Endothelial cell (in vitro differentiated cells): ENCODE data around the gene ATG9A. TPM values are rescaled to one million over a fixed set of nuclear protein-coding genes. Genes with fewer than 3 reads are reported as not detected.
A peak's percentile ranks its signal among the peaks of the same experiment; 100 is the strongest.

ENCODE experiments used
- DNase-seq: peaks from one replicate; pipeline ENCODE4 v3.0.0; 2021; ENCODE audit warnings: low spot score
- H3K27ac Mint-ChIP-seq: one replicate; pipeline ENCODE4 v1.8.0; 2021; ENCODE audit warnings: mixed read lengths, inconsistent platforms; ENCODE audit not compliant: unreplicated experiment
- H3K27me3 Mint-ChIP-seq: one replicate; pipeline ENCODE4 v1.8.0; 2021; ENCODE audit warnings: mild to moderate bottlenecking, moderate library complexity, mixed read lengths, inconsistent platforms; ENCODE audit not compliant: unreplicated experiment
- H3K36me3 Mint-ChIP-seq: one replicate; pipeline ENCODE4 v1.8.0; 2021; ENCODE audit warnings: mild to moderate bottlenecking, low read depth, mixed read lengths, inconsistent platforms; ENCODE audit not compliant: unreplicated experiment
- H3K4me1 Mint-ChIP-seq: one replicate; pipeline ENCODE4 v1.8.0; 2021; ENCODE audit warnings: mild to moderate bottlenecking, mixed read lengths, inconsistent platforms; ENCODE audit not compliant: unreplicated experiment
- H3K4me3 Mint-ChIP-seq: one replicate; pipeline ENCODE4 v1.8.0; 2021; ENCODE audit warnings: mild to moderate bottlenecking, mixed read lengths, inconsistent platforms; ENCODE audit not compliant: unreplicated experiment
- H3K9me3 Mint-ChIP-seq: one replicate; pipeline ENCODE4 v1.8.0; 2021; ENCODE audit warnings: mixed read lengths, inconsistent platforms; ENCODE audit not compliant: unreplicated experiment
- CTCF ChIP-seq: fragments of 200-600 bp; sonication (generic); IDR thresholded peaks from one replicate; pipeline ENCODE4 v1.5.0; 2021; ENCODE audit warnings: antibody characterized with exemption; ENCODE audit not compliant: unreplicated experiment
- total RNA-seq: library from RNA; stranded (reverse); fragmentation: NEBNext Ultra II Directional; extraction: Animal tissue kit (Norgen Biotek cat#: 25700); gene quantifications from one replicate; pipeline ENCODE4 v1.2.1, GENCODE V29; 2021; ENCODE audit not compliant: unreplicated experiment

ATG9A gene
- total RNA-seq, 1 donor from 2014 or later: 48.5 TPM

DNA sequence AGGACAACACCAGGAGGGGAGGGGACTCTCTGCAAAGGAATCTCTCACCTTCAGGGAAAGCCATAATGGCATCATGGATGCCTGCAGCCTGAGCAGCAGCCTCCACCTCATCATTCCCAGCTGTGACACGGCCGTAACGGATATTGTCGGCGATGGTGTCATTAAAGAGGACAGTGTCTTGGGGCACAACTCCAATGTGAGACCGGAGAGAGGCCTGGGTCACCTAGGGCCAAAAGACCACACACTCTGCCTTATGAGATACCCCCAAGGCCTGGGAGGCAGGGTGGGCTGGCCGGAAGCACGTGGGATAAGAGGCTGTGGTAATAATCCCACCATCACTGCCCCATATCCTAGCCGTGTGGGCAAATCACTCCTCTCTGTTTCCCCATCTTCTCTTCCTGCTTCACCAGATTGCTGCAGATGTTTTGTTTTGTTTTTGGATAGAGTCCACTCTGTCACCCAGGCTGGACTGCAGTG lies 18.5 kb downstream of the ATG9A start:
- Mint-ChIP-seq H3K4me3 (no peak overlapping the region), H3K27me3 (peaks cover 9% of the 10 kb centered on the region), H3K9me3 (no peaks in the 10 kb centered on the region), H3K27ac (no peak overlapping the region), H3K4me1 (peaks cover 17% of the 10 kb centered on the region), H3K36me3 (peaks cover 14% of the 10 kb centered on the region)
- no peak for DNase-seq
- TF ChIP-seq CTCF: no peak

DNA sequence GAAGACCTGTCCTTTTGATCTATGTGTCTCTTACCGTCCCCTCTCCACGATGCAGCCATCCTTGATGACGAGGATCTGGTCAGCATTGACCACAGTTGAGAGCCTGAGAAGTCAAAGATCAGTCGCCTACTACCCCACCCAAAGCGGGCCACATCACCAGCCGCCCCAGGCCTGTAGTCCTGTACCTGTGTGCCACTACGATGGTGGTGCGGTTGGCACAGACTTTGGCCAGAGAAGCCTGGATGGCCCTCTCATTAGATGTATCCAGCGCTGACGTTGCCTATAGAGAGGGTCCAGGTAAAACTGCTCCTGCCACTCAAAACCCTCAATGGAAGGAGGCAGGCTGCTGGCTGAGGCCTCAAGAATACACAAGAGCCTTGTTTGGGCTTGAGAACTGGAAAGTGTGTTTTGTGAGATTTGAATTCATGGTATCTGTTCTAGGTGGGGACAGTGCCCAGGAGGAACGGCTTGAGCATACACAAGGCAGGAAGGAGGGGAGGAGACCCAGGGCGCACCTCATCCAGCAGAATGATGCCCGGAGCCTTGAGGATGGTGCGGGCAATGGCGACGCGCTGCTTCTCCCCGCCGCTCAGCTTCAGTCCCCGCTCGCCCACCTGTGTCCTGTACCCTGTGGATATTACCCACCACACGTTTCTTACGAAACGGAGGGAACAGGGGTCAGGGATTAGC lies 19.1 kb downstream of the ATG9A start:
- no peak overlapping the region for H3K4me3 Mint-ChIP-seq
- H3K27ac Mint-ChIP-seq: no peak overlapping the region
- no peak for TF ChIP-seq CTCF
- DNase-seq: no peak
- H3K36me3 Mint-ChIP-seq: peaks cover 14% of the 10 kb centered on the region
- no peaks in the 10 kb centered on the region for H3K9me3 Mint-ChIP-seq
- H3K4me1 Mint-ChIP-seq: peaks cover 17% of the 10 kb centered on the region
- peaks cover 9% of the 10 kb centered on the region for H3K27me3 Mint-ChIP-seq

DNA sequence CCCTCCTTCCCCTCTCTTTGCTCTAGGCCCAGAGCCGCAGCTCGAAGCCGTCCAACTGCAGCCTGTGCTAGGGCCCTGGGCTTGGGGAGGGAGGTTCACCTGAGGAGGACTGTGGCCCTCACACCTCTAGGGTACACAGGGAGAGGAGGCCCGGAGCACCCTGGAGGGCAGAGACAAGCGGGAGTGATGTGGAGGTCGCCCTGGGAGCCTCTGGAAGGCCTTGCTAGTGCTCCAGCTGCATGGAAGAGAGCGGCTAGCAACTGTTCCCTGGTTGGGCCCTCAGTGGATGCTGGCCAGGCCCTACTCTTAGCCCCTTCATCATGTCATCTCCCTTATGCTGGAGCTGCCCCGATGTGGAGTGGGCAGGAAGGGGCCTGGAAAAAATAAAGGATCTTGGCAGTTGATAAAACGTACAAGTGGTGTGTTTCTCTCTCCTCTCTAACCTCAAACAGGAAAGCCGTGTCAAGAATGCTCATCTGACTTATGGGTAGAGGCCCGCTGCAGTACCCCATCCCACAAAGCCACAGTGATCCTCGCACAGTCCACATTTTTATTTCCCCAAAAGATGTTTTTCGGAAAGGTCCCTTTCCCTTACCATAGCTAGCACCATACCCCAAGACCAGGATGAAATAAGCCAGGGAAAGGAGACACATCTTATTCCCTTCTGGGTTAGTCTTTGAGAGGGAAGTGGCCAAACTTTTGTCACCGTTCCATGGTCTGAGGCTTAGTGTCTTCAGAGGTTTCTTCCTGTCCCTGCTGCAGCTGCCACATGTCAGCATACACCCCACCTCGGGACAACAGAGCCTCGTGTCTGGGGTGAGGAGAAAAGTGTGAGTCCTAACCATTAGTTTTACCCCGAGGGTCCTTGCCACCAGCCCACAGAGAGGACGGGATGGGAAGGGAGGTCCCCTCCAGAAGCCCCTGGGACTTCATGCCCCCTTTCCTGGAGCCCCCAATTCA lies 19.9 kb downstream of the ATG9A start:
- peaks cover 14% of the 10 kb centered on the region for H3K36me3 Mint-ChIP-seq
- no peaks in the 10 kb centered on the region for H3K9me3 Mint-ChIP-seq
- no peak overlapping the region for H3K27ac Mint-ChIP-seq
- no peak for TF ChIP-seq CTCF
- peaks cover 17% of the 10 kb centered on the region for H3K4me1 Mint-ChIP-seq
- H3K27me3 Mint-ChIP-seq: peaks cover 9% of the 10 kb centered on the region
- no peak overlapping the region for H3K4me3 Mint-ChIP-seq
- DNase-seq: no peak

DNA sequence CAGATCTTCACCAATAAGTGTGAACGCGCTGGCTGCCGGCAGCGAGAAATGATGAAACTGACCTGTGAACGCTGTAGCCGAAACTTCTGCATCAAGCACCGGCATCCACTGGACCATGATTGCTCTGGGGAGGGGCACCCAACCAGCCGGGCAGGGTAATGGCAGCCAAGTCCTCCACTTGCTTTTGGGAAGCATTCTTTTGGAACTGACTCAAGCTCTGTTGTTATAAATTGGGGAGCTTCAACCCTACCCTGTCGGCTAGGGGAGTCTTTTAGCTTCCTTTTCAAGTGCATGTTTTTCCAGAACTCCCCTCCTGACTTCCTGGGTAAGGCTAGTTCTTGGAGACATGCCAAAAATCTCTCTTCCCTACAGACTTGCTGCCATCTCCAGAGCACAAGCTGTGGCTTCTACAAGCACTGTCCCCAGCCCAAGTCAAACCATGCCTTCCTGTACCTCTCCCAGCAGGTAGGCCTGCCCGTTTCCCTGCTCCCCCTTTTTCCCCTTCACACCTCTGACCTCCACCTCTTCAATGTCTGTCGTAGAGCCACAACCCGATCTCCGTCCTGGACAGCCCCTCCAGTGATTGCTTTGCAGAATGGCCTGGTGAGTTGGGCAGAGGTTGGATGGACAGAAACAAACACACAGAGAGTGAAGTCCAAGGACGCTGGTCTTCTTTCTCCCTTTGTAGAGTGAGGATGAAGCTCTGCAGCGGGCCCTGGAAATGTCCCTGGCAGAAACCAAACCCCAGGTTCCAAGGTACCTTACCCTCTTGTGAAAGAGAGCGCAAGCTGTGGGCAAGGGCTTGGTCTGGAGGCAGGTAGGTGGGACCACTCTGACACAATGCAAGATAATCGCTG lies 21.3 kb downstream of the ATG9A start:
- Mint-ChIP-seq H3K27me3 (peaks cover 8% of the 10 kb centered on the region), H3K36me3 (peaks cover 14% of the 10 kb centered on the region), H3K4me3 (peak overlapping the region; percentile 39), H3K27ac (no peak overlapping the region), H3K9me3 (no peaks in the 10 kb centered on the region), H3K4me1 (peaks cover 17% of the 10 kb centered on the region)
- TF ChIP-seq CTCF: no peak
- no peak for DNase-seq
